K562 (cell line): ENCODE data around the gene TP53RK. TPM values are rescaled to one million over a fixed set of nuclear protein-coding genes. Genes with fewer than 3 reads are reported as not detected.

ENCODE experiments used
- ATAC-seq: fragments of 200-7000 bp; cut with Tn5 transposase; 3 replicates; pipeline ENCODE4 v1.9.1; 2020; ENCODE audit warnings: moderate library complexity
- BruUV-seq: library from RNA; stranded (reverse); fragments of 400-500 nt; replicated peaks from 2 replicates; lab custom pipeline; 2021; lab: Mats Ljungman, UMichigan
- CTCF ChIA-PET: fragments of 300-600 bp; formaldehyde crosslinking; extraction: SDS; loops from one replicate; lab custom pipeline; 2021; ENCODE audit warnings: low intra/inter-chr PET ratio; lab: Yijun Ruan, JAX
- POLR2A ChIA-PET: fragments of 300-600, 350-650 bp; sonication (Branson Sonifier 250); formaldehyde crosslinking; extraction: SDS; loops from one replicate; lab custom pipeline; 2021; ENCODE audit warnings: antibody characterized with exemption, inconsistent platforms; lab: Yijun Ruan, JAX
- DNase-seq, 4 experiments: peaks; one replicate each; pipeline versions ENCODE4 v3.0.0 to v3.0.0-alpha.2; 2011 to 2018; ENCODE audit warnings: low spot score in 3 of 4, mixed read lengths in 3 of 4; ENCODE audit errors: extremely low read depth in 1 of 4
- FAIRE-seq: peaks from 2 replicates; lab custom pipeline; 2011; peaks lifted over from hg19 to GRCh38; lab: Jason Lieb, UNC
- H2AFZ ChIP-seq: 2 replicates; pipeline ENCODE4 v1.6.0; 2011; ENCODE audit warnings: low read depth, low read length, control low read depth, inconsistent platforms
- H3K27ac ChIP-seq: fragments of 200-600 bp; 3 replicates; pipeline ENCODE4 v1.8.0; 2011; ENCODE audit warnings: low read depth, mild to moderate bottlenecking, control low read depth, inconsistent platforms, low read length, moderate library complexity, mixed read lengths; ENCODE audit errors: extremely low read depth
- H3K27me3 ChIP-seq, 2 experiments: fragments of 300-600 bp in 1 of 2; 2 replicates in 1 of 2; 3 replicates in 1 of 2; pipeline versions ENCODE4 v1.6.0 to v1.8.0; 2011; ENCODE audit warnings: inconsistent platforms in 2 of 2, low read length in 2 of 2, mild to moderate bottlenecking in 1 of 2, mixed read lengths in 1 of 2, moderate library complexity in 1 of 2; ENCODE audit not compliant: control insufficient read depth in 2 of 2, insufficient read depth in 2 of 2
- H3K36me3 ChIP-seq: fragments of 300-600 bp; 3 replicates; pipeline ENCODE4 v1.8.0; 2011; ENCODE audit warnings: mild to moderate bottlenecking, low read length, inconsistent platforms; ENCODE audit not compliant: control insufficient read depth, insufficient read depth
- H3K4me1 ChIP-seq, 2 experiments: fragments of 200-600 bp in 1 of 2; replicated peaks in 1 of 2; 2 replicates in 1 of 2; 3 replicates in 1 of 2; pipeline versions ENCODE4 v1.5.1 to v1.8.0; 2011; ENCODE audit warnings: inconsistent platforms in 2 of 2, low read length in 2 of 2, mild to moderate bottlenecking in 1 of 2, mixed read lengths in 1 of 2, moderate library complexity in 1 of 2; ENCODE audit not compliant: control insufficient read depth in 2 of 2, insufficient read depth in 2 of 2
- H3K4me2 ChIP-seq: 2 replicates; pipeline ENCODE4 v1.6.1; 2011; ENCODE audit warnings: low read length, control low read depth, inconsistent platforms, mixed read lengths; ENCODE audit not compliant: insufficient read depth
- H3K4me3 ChIP-seq: fragments of 200-600 bp; sonication (generic), shearing (Covaris generic); 2 replicates; pipeline ENCODE4 v1.5.1; 2016; ENCODE audit warnings: control low read depth, inconsistent platforms
- H3K79me2 ChIP-seq: fragments of 200-600 bp; 3 replicates; pipeline ENCODE4 v1.8.0; 2011; ENCODE audit warnings: low read length, inconsistent platforms; ENCODE audit not compliant: control insufficient read depth, insufficient read depth
- H3K9ac ChIP-seq, 2 experiments: 2 replicates each; pipeline versions ENCODE4 v1.6.0 to v1.6.1; 2011; ENCODE audit warnings: low read depth in 2 of 2, low read length in 2 of 2, control low read depth in 1 of 2, inconsistent platforms in 1 of 2, mild to moderate bottlenecking in 1 of 2, mixed read lengths in 1 of 2; ENCODE audit not compliant: insufficient read depth in 1 of 2
- H3K9me1 ChIP-seq: one replicate; pipeline ENCODE4 v1.6.0; 2011; ENCODE audit warnings: inconsistent platforms, mild to moderate bottlenecking, low read length, moderate library complexity; ENCODE audit not compliant: control insufficient read depth, insufficient read depth
- H3K9me3 ChIP-seq: replicated peaks from 2 replicates; pipeline ENCODE4 v1.5.1; 2011; ENCODE audit warnings: low read depth, low read length, inconsistent platforms; ENCODE audit not compliant: control insufficient read depth, insufficient read depth
- H4K20me1 ChIP-seq: replicated peaks from 2 replicates; pipeline ENCODE4 v1.6.1; 2011; ENCODE audit warnings: low read length, inconsistent platforms, mixed read lengths; ENCODE audit not compliant: control insufficient read depth, insufficient read depth
- ADNP ChIP-seq: fragments of 200-800 bp; sonication (Bioruptor generic); IDR thresholded peaks from 2 replicates; pipeline ENCODE4 v1.6.1; 2016; ENCODE audit warnings: missing genetic modification characterization, missing compliant biosample characterization
- EP400 ChIP-seq: fragments of 450-650 bp; IDR thresholded peaks from 2 replicates; pipeline ENCODE4 v1.6.1; 2017; ENCODE audit warnings: antibody characterized with exemption, mild to moderate bottlenecking, moderate library complexity
- HDAC2 ChIP-seq: fragments of 450-650 bp; IDR thresholded peaks from 2 replicates; pipeline ENCODE4 v1.6.1; 2016; ENCODE audit warnings: mild to moderate bottlenecking
- HNRNPH1 ChIP-seq: fragments of 200-400 bp; formaldehyde crosslinking; optimal IDR thresholded peaks from 2 replicates; pipeline ENCODE3; 2017; ENCODE audit warnings: low read depth, mild to moderate bottlenecking, low read length, moderate library complexity
- ILK ChIP-seq: fragments of 450-650 bp; IDR thresholded peaks from 2 replicates; pipeline ENCODE4 v1.6.1; 2016; ENCODE audit warnings: missing genetic modification characterization, low read depth, mild to moderate bottlenecking, missing compliant biosample characterization, moderate library complexity, borderline replicate concordance
- JUN ChIP-seq, 2 experiments: sonication (generic) in 1 of 2; formaldehyde crosslinking in 1 of 2; IDR thresholded peaks; 2 replicates each; pipeline versions ENCODE4 v1.6.1 to v1.8.0; 2012 to 2022; ENCODE audit warnings: borderline replicate concordance in 2 of 2, mild to moderate bottlenecking in 2 of 2, improper control_type of control experiment in 1 of 2, low read depth in 1 of 2, low read length in 1 of 2, missing genetic modification reagents in 1 of 2
- KDM5B ChIP-seq: fragments of 200-600 bp; sonication (generic); IDR thresholded peaks from 2 replicates; pipeline ENCODE4 v1.6.1; 2012; ENCODE audit warnings: low read depth, mild to moderate bottlenecking, moderate library complexity, low read length, control low read depth, inconsistent platforms; ENCODE audit not compliant: insufficient replicate concordance
- MTA2 ChIP-seq: fragments of 450-650 bp; IDR thresholded peaks from 2 replicates; pipeline ENCODE4 v1.6.1; 2016; ENCODE audit warnings: low read depth
- MTF1 ChIP-seq: fragments of 250-450 bp; sonication (Bioruptor Pico); IDR thresholded peaks from 2 replicates; pipeline ENCODE4 v1.9.0; 2021; ENCODE audit warnings: moderate library complexity, mild to moderate bottlenecking, inconsistent platforms, borderline replicate concordance
- NCOA4 ChIP-seq: fragments of 450-650 bp; IDR thresholded peaks from 2 replicates; pipeline ENCODE4 v1.6.1; 2018; ENCODE audit warnings: mild to moderate bottlenecking; ENCODE audit not compliant: partially characterized antibody
- NR0B1 ChIP-seq: fragments of 450-650 bp; IDR thresholded peaks from one replicate; pipeline ENCODE4 v1.6.1; 2018; ENCODE audit warnings: mild to moderate bottlenecking, moderate library complexity; ENCODE audit not compliant: partially characterized antibody
- SMAD3 ChIP-seq: fragments of 450-650 bp; formaldehyde crosslinking; conservative IDR thresholded peaks from 2 replicates; pipeline ENCODE4 v1.4.0; 2020; ENCODE audit warnings: mild to moderate bottlenecking
- TAL1 ChIP-seq: fragments of 450-650 bp; IDR thresholded peaks from 2 replicates; pipeline ENCODE4 v1.6.1; 2016; ENCODE audit warnings: mild to moderate bottlenecking
- TCF3 ChIP-seq: sonication (generic); formaldehyde crosslinking; IDR thresholded peaks from 2 replicates; pipeline ENCODE4 v1.4.0; 2020; ENCODE audit warnings: mild to moderate bottlenecking, missing genetic modification reagents
- ZKSCAN3 ChIP-seq: fragments of 250-450 bp; sonication (Bioruptor Pico); IDR thresholded peaks from 2 replicates; pipeline ENCODE4 v1.4.0; 2020
- ZNF408 ChIP-seq: fragments of 250-450 bp; sonication (Bioruptor Pico); IDR thresholded peaks from 2 replicates; pipeline ENCODE4 v1.4.0; 2020; ENCODE audit warnings: low read depth, mild to moderate bottlenecking, moderate library complexity
- ZNF639 ChIP-seq, 2 experiments: fragments of 200-800 bp in 1 of 2; sonication (Bioruptor generic) in 1 of 2; sonication (generic) in 1 of 2; formaldehyde crosslinking in 1 of 2; IDR thresholded peaks in 1 of 2; conservative IDR thresholded peaks in 1 of 2; 2 replicates each; pipeline versions ENCODE4 v1.5.0 to v1.6.1; 2016 to 2020; ENCODE audit warnings: missing compliant biosample characterization in 1 of 2, missing genetic modification characterization in 1 of 2, missing genetic modification reagents in 1 of 2
- WGBS: fragments of 100-300 bp; shearing (Covaris generic); methylation state at CpG from one replicate; pipeline ENCODE4 v1.1.6; 2016; ENCODE audit warnings: low coverage, mixed read lengths; ENCODE audit not compliant: insufficient coverage; ENCODE audit errors: missing lambda C conversion rate; 5-methylcytosine and 5-hydroxymethylcytosine counted together
- in situ Hi-C: fragments of 300-500 bp; cut with MboI; formaldehyde crosslinking; loops from 4 replicates; pipeline ENCODE4 v1.15.0; 2018; ENCODE audit warnings: inconsistent platforms, mixed read lengths
- intact Hi-C: fragments of 100-400 bp; cut with micrococcal nuclease; formaldehyde crosslinking; loops from 2 replicates; pipeline ENCODE4 v1.14.2; 2022
- polyA plus RNA-seq, 8 experiments: library from polyadenylated mRNA; depleted of rRNA in 4 of 8; stranded (reverse) in 5 of 8; unstranded in 3 of 8; fragments of >200 nt; fragmentation: Nextera tagmentation in 2 of 8; fragmentation: Illumina TruSeq in 1 of 8; extraction: Ambion mirVana in 2 of 8; extraction: Trizol in 1 of 8; gene quantifications; 2 replicates each; pipeline versions ENCODE4 v1.2.1 to v1.2.3, GENCODE V29; 2011 to 2014; ENCODE audit warnings: inconsistent platforms in 1 of 8, missing spikeins in 1 of 8
- total RNA-seq, 7 experiments: library from RNA; depleted of rRNA in 6 of 7; stranded (reverse); fragments of >200 nt in 6 of 7; fragmentation: Illumina TruSeq in 2 of 7; extraction: Trizol in 2 of 7; gene quantifications; 2 replicates each; pipeline versions ENCODE4 v1.2.1 to v1.2.3, GENCODE V29; 2011 to 2021; ENCODE audit warnings: low replicate concordance in 1 of 7

TP53RK gene
- total and polyA plus RNA-seq, 9 of the 15 experiments (the other 6 are each of a cell fraction or from before 2014, with no cell fraction given) = 2.9 to 43.5 (median 17.2) TPM

GRCh38 chr20:46690219-46691106 is 1.2 kb upstream of the TP53RK start:
- FAIRE-seq (peak; percentile 32), DNase-seq (peak in 1 of 4 experiments; percentile 50), ATAC-seq (no peak)
- intact Hi-C loops = no loop called here
- CTCF ChIA-PET = no interaction called here
- Histone ChIP-seq H3K36me3 (peaks cover 15% of the 10 kb centered on the region; the same call in 2 of the 3 replicates), H2AFZ (peak overlapping the region; percentile 89), H3K9ac (peak overlapping the region in 1 of 2 experiments; percentile 87; a peak in 3 of 4 replicates), H4K20me1 (no peaks in the 10 kb centered on the region), H3K79me2 (peaks cover 36% of the 10 kb centered on the region), H3K4me1 (peaks cover 5 to 30% of the 10 kb centered on the region in 2 experiments; a peak in 4 of 5 replicates), H3K9me1 (no peaks in the 10 kb centered on the region), H3K27ac (peak overlapping the region; percentile 91), H3K4me3 (peak overlapping the region; percentile 40), H3K4me2 (peak overlapping the region; percentile 87), H3K9me3 (no peaks in the 10 kb centered on the region), H3K27me3 (no peaks in the 10 kb centered on the region)
- no TSS peak for BruUV-seq
- in situ Hi-C loops = no loop called here
- POLR2A ChIA-PET = interaction anchor here (0.6 to 1.3 kb wide), 4 partner anchors 39 to 493 kb away, joined by 3 to 4 read pairs (median 3); no protein-coding TSS in a partner anchor
- WGBS = 2% methylated on average over 13 of the region's 13 CpGs
- no peak for TF ChIP-seq ILK (tag)
- 0 out of 2 replicates have a peak, but pooled peaks have one; percentile 18 for TF ChIP-seq TCF3 (CRISPR knock-in tag)
- no peak for TF ChIP-seq NR0B1
- TF ChIP-seq HDAC2 = 0 out of 2 replicates have a peak, but pooled peaks have one; percentile 16
- TF ChIP-seq MTA2 = no peak
- TF ChIP-seq ZNF408 = no peak
- peak; percentile 53; the same call in 1 of the 2 replicates for TF ChIP-seq EP400
- no peak for TF ChIP-seq SMAD3 (CRISPR knock-in tag)
- no peak for TF ChIP-seq NCOA4
- no peak for TF ChIP-seq KDM5B
- no peak for TF ChIP-seq TAL1
- no peak for TF ChIP-seq HNRNPH1
- TF ChIP-seq ZKSCAN3 (CRISPR knock-in tag) = no peak
- TF ChIP-seq ADNP (tag) = no peak
- TF ChIP-seq JUN (IDR thresholded peaks at IDR 0.05; ENCODE audit: borderline replicate concordance, low read depth, low read length) = no peak
- TF ChIP-seq JUN (CRISPR knock-in tag; IDR thresholded peaks at IDR 0.05; ENCODE audit: borderline replicate concordance) = no peak
- no peak for TF ChIP-seq MTF1
- TF ChIP-seq ZNF639 (CRISPR knock-in tag; conservative IDR thresholded peaks at IDR 0.05 in 1 of 2, IDR thresholded peaks at IDR 0.05 in 1 of 2) = 0 out of 4 replicates have a peak, but pooled peaks of 1 of the 2 experiments have one; percentile 41
